Thoracic aorta (tissue), 2 donors: ENCODE results near the gene SLU7. TPM values are rescaled to one million over a fixed set of nuclear protein-coding genes. Genes with fewer than 3 reads are reported as not detected.

Source experiments
- ATAC-seq: fragments of 150-250 bp; one replicate; pipeline ENCODE4 v1.8.0; 2017; ENCODE audit warnings: low read depth; ENCODE audit not compliant: insufficient number of reproducible peaks, low FRiP score
- DNase-seq: peaks from one replicate; pipeline ENCODE4 v3.0.0-alpha.2; 2020; ENCODE audit warnings: low spot score
- H3K27ac ChIP-seq, 2 donors: fragments of 200-600 bp; sonication (generic); 1 replicate in 1 of 2; 2 replicates in 1 of 2; pipeline ENCODE4 v1.5.1; 2016; ENCODE audit warnings: mild to moderate bottlenecking in 2 of 2, moderate library complexity in 2 of 2
- H3K27me3 ChIP-seq: fragments of 200-600 bp; sonication (generic); replicated peaks from 2 replicates; pipeline ENCODE4 v1.6.0; 2016; ENCODE audit warnings: mild to moderate bottlenecking; ENCODE audit not compliant: insufficient read depth
- H3K36me3 ChIP-seq: fragments of 200-600 bp; sonication (generic); one replicate; pipeline ENCODE4 v1.5.1; 2016
- H3K4me1 ChIP-seq, 2 donors: fragments of 200-600 bp; sonication (generic); 1 replicate in 1 of 2; 2 replicates in 1 of 2; pipeline versions ENCODE4 v1.5.1 to v1.6.0; 2016; ENCODE audit warnings: low read depth in 2 of 2, mild to moderate bottlenecking in 1 of 2; ENCODE audit not compliant: control insufficient read depth in 1 of 2
- H3K4me3 ChIP-seq: fragments of 200-600 bp; sonication (generic); 2 replicates; pipeline ENCODE4 v1.5.1; 2016; ENCODE audit warnings: mild to moderate bottlenecking
- H3K9me3 ChIP-seq: fragments of 200-600 bp; sonication (generic); 2 replicates; pipeline ENCODE4 v1.5.1; 2016
- total RNA-seq, 2 donors: library from RNA; depleted of rRNA; stranded (reverse); fragments of >200 nt; gene quantifications; one replicate each; pipeline versions ENCODE4 v1.1.0 to v1.2.3, GENCODE V29; 2016
- TF ChIP-seq, protein P1 (sequence below): fragments of 200-600 bp; sonication (generic); IDR thresholded peaks from one replicate; pipeline ENCODE4 v1.5.1; 2019; ENCODE audit warnings: antibody characterized with exemption

The SLU7 gene
- total RNA-seq, 2 donors from 2014 or later, result 62.8 to 63.5 TPM

DNA sequence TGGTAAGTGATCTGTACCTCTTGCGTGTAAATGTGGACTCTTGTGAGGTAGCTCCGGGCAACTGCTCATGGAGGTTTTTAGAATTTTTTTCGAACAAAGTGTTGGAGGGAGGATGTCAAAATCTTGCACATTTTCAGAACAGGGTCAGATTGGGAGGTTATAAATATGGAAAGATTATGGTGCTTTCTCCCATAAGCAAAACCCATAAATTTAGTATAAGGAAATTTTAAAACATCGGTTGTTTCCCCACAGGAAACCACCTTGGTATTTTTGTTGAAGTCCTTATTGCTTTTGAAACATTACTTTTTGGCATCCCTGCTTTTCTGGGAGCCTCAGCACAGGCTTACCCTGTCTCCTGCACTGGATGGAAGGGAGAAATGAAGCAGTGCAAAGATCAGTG lies 36.7 kb upstream of the SLU7 start:
- Histone ChIP-seq H3K9me3 (no peaks in the 10 kb centered on the region), H3K36me3 (no peaks in the 10 kb centered on the region), H3K4me3 (no peak overlapping the region), H3K4me1 (no peaks in the 10 kb centered on the region), H3K27me3 (no peaks in the 10 kb centered on the region), H3K27ac (no peak overlapping the region)
- DNase-seq (no peak), ATAC-seq (no peak)
- TF ChIP-seq, protein P1, sequence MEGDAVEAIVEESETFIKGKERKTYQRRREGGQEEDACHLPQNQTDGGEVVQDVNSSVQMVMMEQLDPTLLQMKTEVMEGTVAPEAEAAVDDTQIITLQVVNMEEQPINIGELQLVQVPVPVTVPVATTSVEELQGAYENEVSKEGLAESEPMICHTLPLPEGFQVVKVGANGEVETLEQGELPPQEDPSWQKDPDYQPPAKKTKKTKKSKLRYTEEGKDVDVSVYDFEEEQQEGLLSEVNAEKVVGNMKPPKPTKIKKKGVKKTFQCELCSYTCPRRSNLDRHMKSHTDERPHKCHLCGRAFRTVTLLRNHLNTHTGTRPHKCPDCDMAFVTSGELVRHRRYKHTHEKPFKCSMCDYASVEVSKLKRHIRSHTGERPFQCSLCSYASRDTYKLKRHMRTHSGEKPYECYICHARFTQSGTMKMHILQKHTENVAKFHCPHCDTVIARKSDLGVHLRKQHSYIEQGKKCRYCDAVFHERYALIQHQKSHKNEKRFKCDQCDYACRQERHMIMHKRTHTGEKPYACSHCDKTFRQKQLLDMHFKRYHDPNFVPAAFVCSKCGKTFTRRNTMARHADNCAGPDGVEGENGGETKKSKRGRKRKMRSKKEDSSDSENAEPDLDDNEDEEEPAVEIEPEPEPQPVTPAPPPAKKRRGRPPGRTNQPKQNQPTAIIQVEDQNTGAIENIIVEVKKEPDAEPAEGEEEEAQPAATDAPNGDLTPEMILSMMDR, result no peak

DNA sequence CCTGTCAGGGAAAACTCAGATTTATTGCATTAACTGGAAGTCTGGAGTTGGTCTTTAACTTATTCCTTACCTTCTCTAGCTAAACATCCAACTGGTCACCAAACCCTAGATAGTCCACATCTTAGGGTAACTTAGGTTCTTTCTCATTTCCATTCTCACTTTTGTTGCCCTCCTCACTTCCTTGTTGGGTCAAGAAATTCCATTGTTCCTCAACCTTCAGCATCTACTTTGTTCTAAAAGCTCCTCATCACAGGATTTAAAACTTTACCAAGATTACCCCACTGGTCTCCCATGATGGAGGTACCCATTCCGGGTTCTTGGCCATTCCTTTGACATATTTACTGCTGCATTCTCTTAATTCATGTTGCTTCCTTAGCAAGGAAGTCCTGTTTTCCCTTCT lies 34.9 kb upstream of the SLU7 start:
- H3K9me3 ChIP-seq, result no peaks in the 10 kb centered on the region
- DNase-seq (no peak), ATAC-seq (no peak)
- TF ChIP-seq, protein P1, result no peak
- no peaks in the 10 kb centered on the region for H3K4me1 ChIP-seq
- H3K27me3 ChIP-seq, result no peaks in the 10 kb centered on the region
- H3K4me3 ChIP-seq, result no peak overlapping the region
- no peaks in the 10 kb centered on the region for H3K36me3 ChIP-seq
- H3K27ac ChIP-seq, result no peak overlapping the region

DNA sequence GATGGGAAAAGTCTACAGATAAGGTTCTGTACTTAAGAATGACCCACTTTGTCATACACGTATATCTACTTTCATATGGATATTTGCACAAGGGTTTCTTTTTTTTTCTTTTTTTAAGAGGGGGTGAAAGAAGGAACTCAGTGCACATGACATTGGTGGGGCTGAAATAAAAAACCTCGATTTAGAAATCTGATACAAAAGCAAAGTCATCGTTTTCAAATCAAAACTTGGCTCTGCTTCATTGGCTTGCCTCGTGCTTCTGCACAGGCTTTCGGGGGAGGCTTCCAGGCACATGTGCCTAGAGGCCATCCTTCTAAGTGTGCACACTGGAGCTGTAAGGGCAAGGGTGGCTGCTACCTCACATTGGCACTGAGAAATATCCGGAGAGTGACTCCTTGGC lies 33.9 kb upstream of the SLU7 start:
- TF ChIP-seq, protein P1, result no peak
- no peak overlapping the region for H3K27ac ChIP-seq
- DNase-seq (no peak), ATAC-seq (no peak)
- no peaks in the 10 kb centered on the region for H3K4me1 ChIP-seq
- H3K9me3 ChIP-seq, result no peaks in the 10 kb centered on the region
- H3K4me3 ChIP-seq, result no peak overlapping the region
- H3K27me3 ChIP-seq, result no peaks in the 10 kb centered on the region
- H3K36me3 ChIP-seq, result no peaks in the 10 kb centered on the region

DNA sequence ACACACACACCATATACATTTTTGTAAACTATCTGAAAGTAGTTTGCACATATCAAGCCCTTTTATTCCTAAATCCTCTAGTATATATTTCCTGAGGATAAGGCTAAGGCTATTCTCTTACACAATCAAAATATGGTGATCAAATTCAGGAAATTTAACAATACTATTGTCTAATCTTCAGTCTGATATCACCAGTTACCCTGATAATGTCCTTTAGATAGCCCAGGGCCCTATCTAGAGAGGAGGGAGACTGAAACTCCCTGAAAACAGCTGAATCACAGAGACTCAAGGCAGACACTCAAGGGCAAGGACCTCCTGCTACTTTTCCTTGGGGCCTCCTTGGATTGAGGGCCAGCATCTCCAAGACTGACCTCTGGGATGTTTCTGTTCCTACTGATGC lies 33.2 kb upstream of the SLU7 start:
- no peak overlapping the region for H3K27ac ChIP-seq
- H3K4me3 ChIP-seq, result no peak overlapping the region
- no peaks in the 10 kb centered on the region for H3K27me3 ChIP-seq
- no peaks in the 10 kb centered on the region for H3K36me3 ChIP-seq
- TF ChIP-seq, protein P1, result no peak
- DNase-seq (no peak), ATAC-seq (no peak)
- no peaks in the 10 kb centered on the region for H3K4me1 ChIP-seq
- no peaks in the 10 kb centered on the region for H3K9me3 ChIP-seq

DNA sequence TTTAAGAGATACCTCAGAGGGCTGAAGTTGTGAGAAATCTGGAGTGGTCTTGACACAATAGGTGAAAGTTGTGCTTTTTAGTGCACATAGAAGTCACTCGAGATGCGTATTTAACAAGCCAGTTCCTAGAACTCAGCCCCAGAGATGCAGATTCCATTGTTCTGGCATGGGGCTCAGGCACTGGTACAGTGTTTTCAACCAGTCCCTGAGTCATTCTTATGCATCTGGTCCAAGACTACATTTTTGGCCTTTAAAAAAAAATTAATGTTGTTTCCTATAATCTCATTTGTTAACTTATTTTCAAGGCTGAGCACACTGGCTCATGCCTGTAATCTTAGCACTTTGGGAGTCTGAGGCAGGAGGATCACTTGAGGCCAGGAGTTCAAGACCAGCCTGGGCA lies 32.4 kb upstream of the SLU7 start:
- TF ChIP-seq, protein P1, result no peak
- Histone ChIP-seq H3K4me1 (no peaks in the 10 kb centered on the region), H3K9me3 (no peaks in the 10 kb centered on the region), H3K4me3 (no peak overlapping the region), H3K27me3 (no peaks in the 10 kb centered on the region), H3K36me3 (no peaks in the 10 kb centered on the region), H3K27ac (no peak overlapping the region)
- no peak for DNase-seq
- no peak for ATAC-seq
